Upper lobe of left lung (tissue), 6 donors: Measurements from ENCODE around the gene GADD45GIP1. TPM values are rescaled to one million over a fixed set of nuclear protein-coding genes. Genes with fewer than 3 reads are reported as not detected.
A peak's percentile ranks its signal among the peaks of the same experiment; 100 is the strongest.

Experiments
- ATAC-seq, 2 donors: fragments of 200-7000 bp; cut with Tn5 transposase; one replicate each; pipeline ENCODE4 v1.9.1; 2022; ENCODE audit warnings: mild to moderate bottlenecking in 2 of 2, moderate library complexity in 2 of 2; ENCODE audit not compliant: low FRiP score in 2 of 2
- DNase-seq, 2 donors: peaks; one replicate each; pipeline ENCODE4 v3.0.0-alpha.2; 2019 to 2020
- H3K27ac ChIP-seq, 4 donors: fragments of 200-600 bp; sonication (generic); one replicate each; pipeline ENCODE4 v1.5.1; 2016 to 2019
- H3K27me3 ChIP-seq, 4 donors: fragments of 200-600 bp; sonication (generic); one replicate each; pipeline ENCODE4 v1.5.1; 2017 to 2019
- H3K36me3 ChIP-seq, 4 donors: fragments of 200-600 bp; sonication (generic); one replicate each; pipeline ENCODE4 v1.5.1; 2016 to 2019
- H3K4me1 ChIP-seq, 4 donors: fragments of 200-600 bp; sonication (generic); one replicate each; pipeline ENCODE4 v1.5.1; 2018 to 2019
- H3K4me3 ChIP-seq, 4 donors: fragments of 200-600 bp; sonication (generic); one replicate each; pipeline ENCODE4 v1.5.1; 2017 to 2019; ENCODE audit warnings: mild to moderate bottlenecking in 2 of 4, moderate library complexity in 1 of 4
- H3K9me3 ChIP-seq, 4 donors: fragments of 200-600 bp; sonication (generic); one replicate each; pipeline ENCODE4 v1.5.1; 2018 to 2019
- EP300 ChIP-seq, 4 donors: sonication (generic); formaldehyde crosslinking; IDR thresholded peaks; one replicate each; pipeline ENCODE4 v1.5.1; 2017; ENCODE audit warnings: antibody characterized with exemption in 4 of 4, control low read depth in 2 of 4
- POLR2A ChIP-seq, 4 donors: fragments of 450-650 bp; IDR thresholded peaks; one replicate each; pipeline ENCODE4 v1.5.1; 2016 to 2017; ENCODE audit warnings: antibody characterized with exemption in 4 of 4, mild to moderate bottlenecking in 2 of 4
- POLR2AphosphoS5 ChIP-seq, 2 donors: sonication (generic); formaldehyde crosslinking; IDR thresholded peaks; one replicate each; pipeline ENCODE4 v1.5.1; 2017; ENCODE audit warnings: antibody characterized with exemption in 2 of 2
- WGBS, 2 donors: methylation state at CpG; one replicate each; pipeline ENCODE4 v1.1.5; 2017 to 2018; 5-methylcytosine and 5-hydroxymethylcytosine counted together
- total RNA-seq, 6 donors: library from RNA; depleted of rRNA in 4 of 6; stranded (reverse); fragments of >200 nt in 4 of 6; gene quantifications; one replicate each; pipeline versions ENCODE4 v1.1.0 to v1.2.1, GENCODE V29; 2016 to 2021
- TF ChIP-seq, protein P1 (sequence below), 6 experiments: fragments of 450-650 bp in 4 of 6; fragments of 200-600 bp in 2 of 6; sonication (generic) in 2 of 6; IDR thresholded peaks; one replicate each; pipeline ENCODE4 v1.5.1; 2016 to 2019; ENCODE audit warnings: antibody characterized with exemption in 6 of 6
- donor health status: DM: no; HTN: no; CAD: no; lungs with moderate emphysema.
- donor health status: DM: no; HTN: yes; CAD: no; lungs with severe emphysema.

GADD45GIP1 gene
- total RNA-seq, 6 donors from 2014 or later = 15.3 to 43.8 (median 26.6) TPM

DNA sequence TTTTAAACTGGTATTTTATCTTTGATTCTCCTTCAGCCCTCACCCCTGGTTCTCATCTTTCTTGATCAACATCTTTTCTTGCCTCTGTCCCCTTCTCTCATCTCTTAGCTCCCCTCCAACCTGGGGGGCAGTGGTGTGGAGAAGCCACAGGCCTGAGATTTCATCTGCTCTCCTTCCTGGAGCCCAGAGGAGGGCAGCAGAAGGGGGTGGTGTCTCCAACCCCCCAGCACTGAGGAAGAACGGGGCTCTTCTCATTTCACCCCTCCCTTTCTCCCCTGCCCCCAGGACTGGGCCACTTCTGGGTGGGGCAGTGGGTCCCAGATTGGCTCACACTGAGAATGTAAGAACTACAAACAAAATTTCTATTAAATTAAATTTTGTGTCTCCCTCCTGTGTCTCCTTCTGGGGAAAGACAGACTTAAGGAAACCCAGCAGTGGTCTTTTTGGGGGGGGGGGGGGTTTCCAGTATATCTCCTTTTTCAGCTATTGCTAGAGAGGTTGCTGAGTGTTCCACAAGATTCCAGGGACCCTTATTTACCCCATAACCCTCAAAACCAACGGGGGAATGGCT is 12.8 kb downstream of the GADD45GIP1 start:
- Histone ChIP-seq H3K27ac (peak overlapping the region in 3 of 4 donors; percentile 96 to 98 (median 97)), H3K4me3 (no peak overlapping the region)

DNA sequence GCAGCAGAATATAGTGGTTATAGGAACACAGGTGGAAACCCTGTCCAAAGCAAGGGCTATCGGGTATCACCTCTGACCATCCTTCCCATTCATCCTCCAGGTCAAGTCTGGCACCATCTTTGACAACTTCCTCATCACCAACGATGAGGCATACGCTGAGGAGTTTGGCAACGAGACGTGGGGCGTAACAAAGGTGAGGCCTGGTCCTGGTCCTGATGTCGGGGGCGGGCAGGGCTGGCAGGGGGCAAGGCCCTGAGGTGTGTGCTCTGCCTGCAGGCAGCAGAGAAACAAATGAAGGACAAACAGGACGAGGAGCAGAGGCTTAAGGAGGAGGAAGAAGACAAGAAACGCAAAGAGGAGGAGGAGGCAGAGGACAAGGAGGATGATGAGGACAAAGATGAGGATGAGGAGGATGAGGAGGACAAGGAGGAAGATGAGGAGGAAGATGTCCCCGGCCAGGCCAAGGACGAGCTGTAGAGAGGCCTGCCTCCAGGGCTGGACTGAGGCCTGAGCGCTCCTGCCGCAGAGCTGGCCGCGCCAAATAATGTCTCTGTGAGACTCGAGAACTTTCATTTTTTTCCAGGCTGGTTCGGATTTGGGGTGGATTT is 13.5 kb downstream of the GADD45GIP1 start:
- DNase-seq = peak in 1 of 2 donors; percentile 63
- no peak for ATAC-seq
- Histone ChIP-seq H3K4me1 (peaks cover 48 to 76% (median 59%) of the 10 kb centered on the region in 4 donors), H3K4me3 (no peak overlapping the region), H3K9me3 (no peaks in the 10 kb centered on the region), H3K36me3 (peaks cover 20 to 71% (median 56%) of the 10 kb centered on the region in 4 donors), H3K27me3 (no peaks in the 10 kb centered on the region), H3K27ac (peak overlapping the region in 2 of 4 donors; percentile 24 to 97)
- TF ChIP-seq EP300 (IDR thresholded peaks at IDR 0.05) (no peak), POLR2A (IDR thresholded peaks at IDR 0.05) (no peak), POLR2AphosphoS5 (IDR thresholded peaks at IDR 0.05) (no peak)
- TF ChIP-seq, protein P1, sequence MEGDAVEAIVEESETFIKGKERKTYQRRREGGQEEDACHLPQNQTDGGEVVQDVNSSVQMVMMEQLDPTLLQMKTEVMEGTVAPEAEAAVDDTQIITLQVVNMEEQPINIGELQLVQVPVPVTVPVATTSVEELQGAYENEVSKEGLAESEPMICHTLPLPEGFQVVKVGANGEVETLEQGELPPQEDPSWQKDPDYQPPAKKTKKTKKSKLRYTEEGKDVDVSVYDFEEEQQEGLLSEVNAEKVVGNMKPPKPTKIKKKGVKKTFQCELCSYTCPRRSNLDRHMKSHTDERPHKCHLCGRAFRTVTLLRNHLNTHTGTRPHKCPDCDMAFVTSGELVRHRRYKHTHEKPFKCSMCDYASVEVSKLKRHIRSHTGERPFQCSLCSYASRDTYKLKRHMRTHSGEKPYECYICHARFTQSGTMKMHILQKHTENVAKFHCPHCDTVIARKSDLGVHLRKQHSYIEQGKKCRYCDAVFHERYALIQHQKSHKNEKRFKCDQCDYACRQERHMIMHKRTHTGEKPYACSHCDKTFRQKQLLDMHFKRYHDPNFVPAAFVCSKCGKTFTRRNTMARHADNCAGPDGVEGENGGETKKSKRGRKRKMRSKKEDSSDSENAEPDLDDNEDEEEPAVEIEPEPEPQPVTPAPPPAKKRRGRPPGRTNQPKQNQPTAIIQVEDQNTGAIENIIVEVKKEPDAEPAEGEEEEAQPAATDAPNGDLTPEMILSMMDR (IDR thresholded peaks at IDR 0.05) = no peak
- WGBS, 2 donors = 72 to 79% methylated on average over 18 of the region's 18 CpGs

More for the DNA sequence above, 12.8 kb downstream of the GADD45GIP1 start:
- WGBS, 2 donors = 64 to 79% methylated on average over 2 of the region's 2 CpGs
- no peaks in the 10 kb centered on the region for H3K27me3 ChIP-seq
- no peak for DNase-seq
- no peaks in the 10 kb centered on the region for H3K9me3 ChIP-seq
- H3K36me3 ChIP-seq = peaks cover 27 to 77% (median 63%) of the 10 kb centered on the region in 4 donors
- no peak for ATAC-seq
- TF ChIP-seq POLR2A (IDR thresholded peaks at IDR 0.05) (no peak), POLR2AphosphoS5 (IDR thresholded peaks at IDR 0.05) (no peak), EP300 (IDR thresholded peaks at IDR 0.05) (no peak)
- TF ChIP-seq, protein P1 (IDR thresholded peaks at IDR 0.05) = no peak
- peaks cover 47 to 74% (median 58%) of the 10 kb centered on the region in 4 donors for H3K4me1 ChIP-seq

DNA sequence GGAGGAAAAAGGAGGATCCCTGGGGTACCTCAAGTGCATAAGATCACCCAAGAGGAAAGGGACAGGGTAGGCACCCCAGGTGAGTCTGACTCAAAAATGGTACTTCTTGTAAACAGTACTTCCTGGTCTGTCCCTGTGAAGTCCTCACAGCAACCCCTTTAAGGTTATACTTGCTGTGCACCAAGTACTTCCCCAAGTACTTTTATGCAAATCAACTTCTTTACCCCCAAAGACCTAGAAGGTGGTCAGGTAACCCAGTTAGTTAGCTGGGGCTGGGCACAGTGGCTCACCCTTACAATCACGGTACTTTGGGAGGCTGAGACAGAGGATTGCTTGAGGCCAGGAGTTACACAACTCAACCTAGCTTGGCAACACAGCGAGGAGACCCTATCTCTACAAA is 16.1 kb downstream of the GADD45GIP1 start:
- WGBS, 2 donors = 48 to 90% methylated on average over 2 of the region's 2 CpGs
- Histone ChIP-seq H3K27ac (peak overlapping the region in 3 of 4 donors; percentile 36 to 92 (median 83)), H3K4me3 (peak overlapping the region in 1 of 4 donors; percentile 68), H3K9me3 (no peaks in the 10 kb centered on the region), H3K36me3 (peaks cover 14 to 60% (median 45%) of the 10 kb centered on the region in 4 donors), H3K27me3 (no peaks in the 10 kb centered on the region), H3K4me1 (peaks cover 45 to 69% (median 58%) of the 10 kb centered on the region in 4 donors)
- no peak for DNase-seq
- TF ChIP-seq POLR2AphosphoS5 (IDR thresholded peaks at IDR 0.05) (no peak), POLR2A (IDR thresholded peaks at IDR 0.05) (no peak), EP300 (IDR thresholded peaks at IDR 0.05) (no peak)
- TF ChIP-seq, protein P1 (IDR thresholded peaks at IDR 0.05) = no peak
- no peak for ATAC-seq

DNA sequence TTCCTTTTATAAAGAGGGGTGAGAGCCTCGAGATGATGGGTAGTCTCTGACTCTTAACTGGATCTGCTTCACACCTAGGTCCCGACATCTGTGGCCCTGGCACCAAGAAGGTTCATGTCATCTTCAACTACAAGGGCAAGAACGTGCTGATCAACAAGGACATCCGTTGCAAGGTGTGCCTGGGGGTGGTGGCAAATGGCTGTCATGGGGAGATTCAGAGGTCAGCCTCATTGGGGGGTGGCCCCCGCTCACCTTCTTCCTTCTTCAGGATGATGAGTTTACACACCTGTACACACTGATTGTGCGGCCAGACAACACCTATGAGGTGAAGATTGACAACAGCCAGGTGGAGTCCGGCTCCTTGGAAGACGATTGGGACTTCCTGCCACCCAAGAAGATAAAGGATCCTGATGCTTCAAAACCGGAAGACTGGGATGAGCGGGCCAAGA is 17.0 kb downstream of the GADD45GIP1 start:
- Histone ChIP-seq H3K27ac (peak overlapping the region; percentile 11 to 94 (median 88)), H3K4me3 (peak overlapping the region in 3 of 4 donors; percentile 68 to 91 (median 79)), H3K9me3 (no peaks in the 10 kb centered on the region), H3K36me3 (peaks cover 14 to 58% (median 45%) of the 10 kb centered on the region in 4 donors), H3K27me3 (no peaks in the 10 kb centered on the region), H3K4me1 (peaks cover 45 to 69% (median 55%) of the 10 kb centered on the region in 4 donors)
- WGBS, 2 donors = 42 to 47% methylated on average over 7 to 10 of the region's 10 CpGs
- DNase-seq = no peak
- TF ChIP-seq POLR2AphosphoS5 (IDR thresholded peaks at IDR 0.05) (no peak), EP300 (IDR thresholded peaks at IDR 0.05) (no peak), POLR2A (IDR thresholded peaks at IDR 0.05) (no peak)
- TF ChIP-seq, protein P1 (IDR thresholded peaks at IDR 0.05) = no peak
- ATAC-seq = no peak
